Measurements from ENCODE around the gene BRME1.

DNA sequence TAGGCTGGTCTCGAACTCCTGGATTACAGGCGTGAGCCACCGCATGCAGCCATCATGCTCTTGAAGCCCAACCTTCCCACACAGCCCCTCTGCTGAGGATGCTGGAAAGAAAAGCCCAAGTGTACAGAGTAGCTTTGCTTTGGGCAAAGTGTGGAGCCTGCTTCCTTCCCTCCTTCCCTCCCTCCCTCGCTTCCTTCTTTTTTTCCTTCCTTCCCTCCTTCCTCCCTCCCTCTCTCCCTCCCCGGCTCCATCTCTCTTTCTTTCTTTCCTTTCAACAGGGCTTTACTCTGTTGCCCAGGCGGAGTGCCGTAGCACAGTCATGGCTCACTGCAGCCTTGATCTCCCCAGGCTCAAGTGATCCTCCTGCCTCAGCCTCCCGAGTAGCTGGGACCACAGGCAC is 2.8 kb upstream of the BRME1 start:
- no peak for TF ChIP-seq POLR2AphosphoS5 (IDR thresholded peaks at IDR 0.05; ENCODE audit: low read depth, low read length)
- TF ChIP-seq POLR2A (IDR thresholded peaks at IDR 0.05; ENCODE audit: low read depth, low read length): no peak
- no peak for TF ChIP-seq TAF1 (IDR thresholded peaks at IDR 0.05; ENCODE audit: borderline replicate concordance, low read depth, low read length)

All from GM12892 (cell line).